Caco-2 (cell line): ENCODE measurements around the gene USH2A. TPM values are rescaled to one million over a fixed set of nuclear protein-coding genes. Genes with fewer than 3 reads are reported as not detected.

Experiments
- BruUV-seq: library from RNA; stranded (reverse); fragments of 400-500 nt; replicated peaks from 2 replicates; lab custom pipeline; 2021; lab: Mats Ljungman, UMichigan
- CTCF ChIA-PET: fragments of 300-600 bp; sonication (Branson Sonifier 250); formaldehyde crosslinking; loops from one replicate; lab custom pipeline; 2022; ENCODE audit warnings: antibody characterized with exemption; lab: Charles Lee
- POLR2A ChIA-PET: fragments of 300-600 bp; sonication (Branson Sonifier 250); formaldehyde crosslinking; loops from one replicate; lab custom pipeline; 2022; ENCODE audit warnings: antibody characterized with exemption; lab: Charles Lee
- DNase-seq, 2 experiments: peaks; one replicate each; pipeline versions ENCODE4 v3.0.0 to v3.0.0-alpha.2; 2020 to 2022
- H3K27me3 ChIP-seq: replicated peaks from 2 replicates; pipeline ENCODE4 v1.6.0; 2011; ENCODE audit warnings: low read length; ENCODE audit not compliant: control insufficient read depth, insufficient read depth
- H3K36me3 ChIP-seq: 2 replicates; pipeline ENCODE4 v1.5.1; 2011; ENCODE audit warnings: low read length; ENCODE audit not compliant: control insufficient read depth, insufficient read depth
- H3K4me1 ChIP-seq: fragments of 250-450 bp; sonication (Bioruptor Pico); 2 replicates; pipeline ENCODE4 v1.5.1; 2020; ENCODE audit warnings: mild to moderate bottlenecking
- H3K4me3 ChIP-seq: 2 replicates; pipeline ENCODE4 v1.5.1; 2011; ENCODE audit warnings: low read depth, mild to moderate bottlenecking, control low read depth, low read length
- H3K9me3 ChIP-seq: fragments of 250-450 bp; sonication (Bioruptor Pico); 2 replicates; pipeline ENCODE4 v1.5.1; 2020; ENCODE audit warnings: mild to moderate bottlenecking, moderate library complexity
- H3K27ac Mint-ChIP-seq: one replicate; pipeline ENCODE4 v1.8.0; 2022; ENCODE audit warnings: mixed read lengths; ENCODE audit not compliant: unreplicated experiment
- H3K27me3 Mint-ChIP-seq: one replicate; pipeline ENCODE4 v1.8.0; 2022; ENCODE audit warnings: mixed read lengths; ENCODE audit not compliant: insufficient read depth, unreplicated experiment
- H3K36me3 Mint-ChIP-seq: one replicate; pipeline ENCODE4 v1.8.0; 2022; ENCODE audit warnings: mild to moderate bottlenecking, mixed read lengths; ENCODE audit not compliant: insufficient read depth, unreplicated experiment
- H3K4me1 Mint-ChIP-seq: one replicate; pipeline ENCODE4 v1.8.0; 2022; ENCODE audit warnings: low read depth, mixed read lengths; ENCODE audit not compliant: unreplicated experiment
- H3K4me3 Mint-ChIP-seq: one replicate; pipeline ENCODE4 v1.8.0; 2022; ENCODE audit warnings: mild to moderate bottlenecking, moderate library complexity, mixed read lengths; ENCODE audit not compliant: unreplicated experiment
- H3K9me3 Mint-ChIP-seq: one replicate; pipeline ENCODE4 v1.8.0; 2022; ENCODE audit warnings: mixed read lengths; ENCODE audit not compliant: unreplicated experiment
- intact Hi-C: fragments of 100-400 bp; cut with micrococcal nuclease; formaldehyde crosslinking; loops from one replicate; pipeline ENCODE4 v1.10.0; 2022; ENCODE audit not compliant: unreplicated experiment
- total RNA-seq: library from RNA; stranded (reverse); gene quantifications from 2 replicates; pipeline ENCODE4 v1.2.3, GENCODE V29; 2022
- TF ChIP-seq, protein P1 (sequence below), 2 experiments: fragments of 200-600 bp in 1 of 2; IDR thresholded peaks; 1 replicate in 1 of 2; 2 replicates in 1 of 2; pipeline versions ENCODE4 v1.5.1 to v1.8.0; 2011 to 2022; ENCODE audit warnings: antibody characterized with exemption in 1 of 2, control low read depth in 1 of 2, inconsistent platforms in 1 of 2, low read depth in 1 of 2, low read length in 1 of 2, mild to moderate bottlenecking in 1 of 2, moderate library complexity in 1 of 2; ENCODE audit not compliant: insufficient read depth in 1 of 2, severe bottlenecking in 1 of 2, unreplicated experiment in 1 of 2

USH2A gene
- total RNA-seq, 1 experiment from 2014 or later: 0.11 TPM

DNA sequence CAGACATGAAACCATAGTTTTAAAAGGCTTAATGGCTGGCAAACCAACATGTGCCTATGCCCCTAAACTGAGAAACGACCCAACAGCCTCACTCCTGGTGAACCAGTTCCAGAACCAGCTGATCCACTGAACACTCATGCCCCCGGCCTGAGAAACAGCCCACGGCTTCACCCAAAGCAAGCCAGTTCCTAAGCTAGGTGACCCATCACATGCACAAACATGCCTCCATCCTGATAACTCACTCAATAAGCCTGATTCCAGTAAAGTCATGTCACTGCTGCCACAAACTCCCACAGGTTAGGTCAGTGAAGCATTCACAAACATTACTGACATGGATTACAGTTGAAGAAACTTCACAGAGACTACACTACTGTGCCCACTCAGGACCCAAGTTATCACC is 161.6 kb downstream of the USH2A start:
- no peaks in the 10 kb centered on the region for H3K36me3 Mint-ChIP-seq
- POLR2A ChIA-PET: no interaction called here
- H3K4me3 Mint-ChIP-seq: no peak overlapping the region
- no peaks in the 10 kb centered on the region for H3K27me3 ChIP-seq
- no TSS peak for BruUV-seq
- no peaks in the 10 kb centered on the region for H3K4me1 Mint-ChIP-seq
- H3K4me3 ChIP-seq: no peak overlapping the region
- H3K36me3 ChIP-seq: no peaks in the 10 kb centered on the region
- no peak overlapping the region for H3K27ac Mint-ChIP-seq
- H3K27me3 Mint-ChIP-seq: no peaks in the 10 kb centered on the region
- CTCF ChIA-PET: no interaction called here
- H3K9me3 Mint-ChIP-seq: no peaks in the 10 kb centered on the region
- H3K9me3 ChIP-seq: no peaks in the 10 kb centered on the region; the same call in 1 of the 2 replicates
- no peaks in the 10 kb centered on the region for H3K4me1 ChIP-seq
- DNase-seq: no peak
- intact Hi-C loops: no loop called here
- TF ChIP-seq, protein P1, sequence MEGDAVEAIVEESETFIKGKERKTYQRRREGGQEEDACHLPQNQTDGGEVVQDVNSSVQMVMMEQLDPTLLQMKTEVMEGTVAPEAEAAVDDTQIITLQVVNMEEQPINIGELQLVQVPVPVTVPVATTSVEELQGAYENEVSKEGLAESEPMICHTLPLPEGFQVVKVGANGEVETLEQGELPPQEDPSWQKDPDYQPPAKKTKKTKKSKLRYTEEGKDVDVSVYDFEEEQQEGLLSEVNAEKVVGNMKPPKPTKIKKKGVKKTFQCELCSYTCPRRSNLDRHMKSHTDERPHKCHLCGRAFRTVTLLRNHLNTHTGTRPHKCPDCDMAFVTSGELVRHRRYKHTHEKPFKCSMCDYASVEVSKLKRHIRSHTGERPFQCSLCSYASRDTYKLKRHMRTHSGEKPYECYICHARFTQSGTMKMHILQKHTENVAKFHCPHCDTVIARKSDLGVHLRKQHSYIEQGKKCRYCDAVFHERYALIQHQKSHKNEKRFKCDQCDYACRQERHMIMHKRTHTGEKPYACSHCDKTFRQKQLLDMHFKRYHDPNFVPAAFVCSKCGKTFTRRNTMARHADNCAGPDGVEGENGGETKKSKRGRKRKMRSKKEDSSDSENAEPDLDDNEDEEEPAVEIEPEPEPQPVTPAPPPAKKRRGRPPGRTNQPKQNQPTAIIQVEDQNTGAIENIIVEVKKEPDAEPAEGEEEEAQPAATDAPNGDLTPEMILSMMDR (IDR thresholded peaks at IDR 0.05; ENCODE audit: insufficient read depth in 1 of 2, low read depth in 1 of 2, low read length in 1 of 2, severe bottlenecking in 1 of 2, unreplicated experiment in 1 of 2): no peak

DNA sequence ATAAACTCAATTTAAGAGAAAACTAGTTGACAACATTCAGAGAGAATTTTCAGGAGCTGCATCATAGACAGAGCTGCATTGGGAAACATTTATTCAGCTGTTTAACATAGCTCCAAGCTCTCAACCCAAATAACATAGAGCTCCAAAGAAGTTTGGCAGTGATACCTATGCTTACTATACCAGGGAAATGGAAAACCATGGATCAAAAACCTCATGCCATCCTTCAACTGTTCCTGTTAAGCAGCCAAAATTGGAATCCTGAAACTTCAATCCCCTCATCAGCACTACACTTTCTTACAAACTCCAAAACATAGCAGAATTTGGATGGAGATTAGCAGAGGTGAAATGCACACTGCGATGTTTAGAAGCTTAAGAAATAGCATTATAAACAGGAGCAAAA is 164.4 kb downstream of the USH2A start:
- no peaks in the 10 kb centered on the region; the same call in 1 of the 2 replicates for H3K9me3 ChIP-seq
- no peaks in the 10 kb centered on the region for H3K9me3 Mint-ChIP-seq
- H3K4me3 Mint-ChIP-seq: no peak overlapping the region
- BruUV-seq: no TSS peak
- H3K27ac Mint-ChIP-seq: no peak overlapping the region
- H3K4me1 ChIP-seq: no peaks in the 10 kb centered on the region
- no peaks in the 10 kb centered on the region for H3K36me3 Mint-ChIP-seq
- H3K4me3 ChIP-seq: no peak overlapping the region
- H3K27me3 ChIP-seq: no peaks in the 10 kb centered on the region
- TF ChIP-seq, protein P1 (IDR thresholded peaks at IDR 0.05; ENCODE audit: insufficient read depth in 1 of 2, low read depth in 1 of 2, low read length in 1 of 2, severe bottlenecking in 1 of 2, unreplicated experiment in 1 of 2): no peak
- CTCF ChIA-PET: no interaction called here
- no peak for DNase-seq
- POLR2A ChIA-PET: no interaction called here
- no peaks in the 10 kb centered on the region for H3K4me1 Mint-ChIP-seq
- intact Hi-C loops: no loop called here
- no peaks in the 10 kb centered on the region for H3K27me3 Mint-ChIP-seq
- H3K36me3 ChIP-seq: no peaks in the 10 kb centered on the region

DNA sequence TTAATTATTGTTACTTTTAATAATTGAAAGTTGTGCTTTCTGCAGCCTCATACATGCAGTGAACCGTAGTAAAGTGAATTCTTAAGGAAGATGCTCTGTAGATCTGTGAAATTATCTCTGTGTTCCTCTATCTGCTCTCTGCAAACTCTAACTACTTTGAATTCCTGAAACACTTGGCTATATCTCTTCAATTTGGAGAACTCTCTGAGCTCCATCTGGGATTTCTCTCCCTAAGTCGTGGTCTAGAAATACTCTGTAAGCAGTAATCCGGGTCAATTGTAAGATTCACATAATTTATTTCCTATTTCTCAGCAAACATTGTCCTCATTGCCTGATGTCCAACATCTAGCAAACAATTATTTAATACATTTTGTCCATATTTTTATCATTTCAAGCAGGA is 164.9 kb downstream of the USH2A start:
- POLR2A ChIA-PET: no interaction called here
- no peak for DNase-seq
- TF ChIP-seq, protein P1 (IDR thresholded peaks at IDR 0.05; ENCODE audit: insufficient read depth in 1 of 2, low read depth in 1 of 2, low read length in 1 of 2, severe bottlenecking in 1 of 2, unreplicated experiment in 1 of 2): no peak
- no peaks in the 10 kb centered on the region for H3K27me3 ChIP-seq
- no peaks in the 10 kb centered on the region for H3K27me3 Mint-ChIP-seq
- H3K4me1 Mint-ChIP-seq: no peaks in the 10 kb centered on the region
- H3K9me3 ChIP-seq: no peaks in the 10 kb centered on the region; the same call in 1 of the 2 replicates
- no peaks in the 10 kb centered on the region for H3K4me1 ChIP-seq
- no peak overlapping the region for H3K4me3 ChIP-seq
- no peaks in the 10 kb centered on the region for H3K36me3 Mint-ChIP-seq
- no peaks in the 10 kb centered on the region for H3K36me3 ChIP-seq
- no TSS peak for BruUV-seq
- H3K9me3 Mint-ChIP-seq: no peaks in the 10 kb centered on the region
- CTCF ChIA-PET: no interaction called here
- H3K4me3 Mint-ChIP-seq: no peak overlapping the region
- intact Hi-C loops: no loop called here
- H3K27ac Mint-ChIP-seq: no peak overlapping the region
